Measurements from ENCODE around the gene RPS6KB1. TPM values are rescaled to one million over a fixed set of nuclear protein-coding genes. Genes with fewer than 3 reads are reported as not detected.

The RPS6KB1 gene
- total and polyA plus RNA-seq, 9 of the 15 experiments (the other 6 are each of a cell fraction or from before 2014, with no cell fraction given), result 8.8 to 60.7 (median 35.1) TPM

DNA sequence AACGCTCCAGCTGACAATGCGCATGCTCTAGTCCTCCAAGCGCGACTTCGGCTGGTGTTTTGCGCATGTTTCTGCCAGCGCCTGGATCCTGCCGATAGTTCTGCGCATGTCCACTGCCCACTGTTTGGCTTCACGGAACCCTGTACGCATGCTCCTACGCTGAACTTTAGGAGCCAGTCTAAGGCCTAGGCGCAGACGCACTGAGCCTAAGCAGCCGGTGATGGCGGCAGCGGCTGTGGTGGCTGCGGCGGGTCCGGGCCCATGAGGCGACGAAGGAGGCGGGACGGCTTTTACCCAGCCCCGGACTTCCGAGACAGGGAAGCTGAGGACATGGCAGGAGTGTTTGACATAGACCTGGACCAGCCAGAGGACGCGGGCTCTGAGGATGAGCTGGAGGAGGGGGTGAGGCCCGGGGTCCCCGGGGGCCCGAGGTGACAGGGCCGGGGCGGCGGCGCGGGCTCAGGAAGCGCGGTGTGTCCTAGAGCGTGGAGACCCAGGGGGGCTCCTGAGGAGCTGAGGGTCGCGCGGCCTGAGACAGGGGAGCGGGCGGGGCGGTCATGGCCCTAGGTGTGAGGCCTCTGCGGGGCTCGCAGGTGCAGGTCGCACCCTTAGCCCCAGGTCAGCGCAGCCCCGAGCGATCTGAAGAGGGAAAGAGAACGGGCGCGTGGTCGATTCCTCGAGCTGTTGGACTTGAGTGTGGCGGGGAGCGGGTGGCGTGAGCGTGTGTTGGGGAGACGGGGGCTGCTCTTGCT, at the start of gene RPS6KB1, which contains the start of gene TUBD1 (continued):
- TF ChIP-seq, protein P1, sequence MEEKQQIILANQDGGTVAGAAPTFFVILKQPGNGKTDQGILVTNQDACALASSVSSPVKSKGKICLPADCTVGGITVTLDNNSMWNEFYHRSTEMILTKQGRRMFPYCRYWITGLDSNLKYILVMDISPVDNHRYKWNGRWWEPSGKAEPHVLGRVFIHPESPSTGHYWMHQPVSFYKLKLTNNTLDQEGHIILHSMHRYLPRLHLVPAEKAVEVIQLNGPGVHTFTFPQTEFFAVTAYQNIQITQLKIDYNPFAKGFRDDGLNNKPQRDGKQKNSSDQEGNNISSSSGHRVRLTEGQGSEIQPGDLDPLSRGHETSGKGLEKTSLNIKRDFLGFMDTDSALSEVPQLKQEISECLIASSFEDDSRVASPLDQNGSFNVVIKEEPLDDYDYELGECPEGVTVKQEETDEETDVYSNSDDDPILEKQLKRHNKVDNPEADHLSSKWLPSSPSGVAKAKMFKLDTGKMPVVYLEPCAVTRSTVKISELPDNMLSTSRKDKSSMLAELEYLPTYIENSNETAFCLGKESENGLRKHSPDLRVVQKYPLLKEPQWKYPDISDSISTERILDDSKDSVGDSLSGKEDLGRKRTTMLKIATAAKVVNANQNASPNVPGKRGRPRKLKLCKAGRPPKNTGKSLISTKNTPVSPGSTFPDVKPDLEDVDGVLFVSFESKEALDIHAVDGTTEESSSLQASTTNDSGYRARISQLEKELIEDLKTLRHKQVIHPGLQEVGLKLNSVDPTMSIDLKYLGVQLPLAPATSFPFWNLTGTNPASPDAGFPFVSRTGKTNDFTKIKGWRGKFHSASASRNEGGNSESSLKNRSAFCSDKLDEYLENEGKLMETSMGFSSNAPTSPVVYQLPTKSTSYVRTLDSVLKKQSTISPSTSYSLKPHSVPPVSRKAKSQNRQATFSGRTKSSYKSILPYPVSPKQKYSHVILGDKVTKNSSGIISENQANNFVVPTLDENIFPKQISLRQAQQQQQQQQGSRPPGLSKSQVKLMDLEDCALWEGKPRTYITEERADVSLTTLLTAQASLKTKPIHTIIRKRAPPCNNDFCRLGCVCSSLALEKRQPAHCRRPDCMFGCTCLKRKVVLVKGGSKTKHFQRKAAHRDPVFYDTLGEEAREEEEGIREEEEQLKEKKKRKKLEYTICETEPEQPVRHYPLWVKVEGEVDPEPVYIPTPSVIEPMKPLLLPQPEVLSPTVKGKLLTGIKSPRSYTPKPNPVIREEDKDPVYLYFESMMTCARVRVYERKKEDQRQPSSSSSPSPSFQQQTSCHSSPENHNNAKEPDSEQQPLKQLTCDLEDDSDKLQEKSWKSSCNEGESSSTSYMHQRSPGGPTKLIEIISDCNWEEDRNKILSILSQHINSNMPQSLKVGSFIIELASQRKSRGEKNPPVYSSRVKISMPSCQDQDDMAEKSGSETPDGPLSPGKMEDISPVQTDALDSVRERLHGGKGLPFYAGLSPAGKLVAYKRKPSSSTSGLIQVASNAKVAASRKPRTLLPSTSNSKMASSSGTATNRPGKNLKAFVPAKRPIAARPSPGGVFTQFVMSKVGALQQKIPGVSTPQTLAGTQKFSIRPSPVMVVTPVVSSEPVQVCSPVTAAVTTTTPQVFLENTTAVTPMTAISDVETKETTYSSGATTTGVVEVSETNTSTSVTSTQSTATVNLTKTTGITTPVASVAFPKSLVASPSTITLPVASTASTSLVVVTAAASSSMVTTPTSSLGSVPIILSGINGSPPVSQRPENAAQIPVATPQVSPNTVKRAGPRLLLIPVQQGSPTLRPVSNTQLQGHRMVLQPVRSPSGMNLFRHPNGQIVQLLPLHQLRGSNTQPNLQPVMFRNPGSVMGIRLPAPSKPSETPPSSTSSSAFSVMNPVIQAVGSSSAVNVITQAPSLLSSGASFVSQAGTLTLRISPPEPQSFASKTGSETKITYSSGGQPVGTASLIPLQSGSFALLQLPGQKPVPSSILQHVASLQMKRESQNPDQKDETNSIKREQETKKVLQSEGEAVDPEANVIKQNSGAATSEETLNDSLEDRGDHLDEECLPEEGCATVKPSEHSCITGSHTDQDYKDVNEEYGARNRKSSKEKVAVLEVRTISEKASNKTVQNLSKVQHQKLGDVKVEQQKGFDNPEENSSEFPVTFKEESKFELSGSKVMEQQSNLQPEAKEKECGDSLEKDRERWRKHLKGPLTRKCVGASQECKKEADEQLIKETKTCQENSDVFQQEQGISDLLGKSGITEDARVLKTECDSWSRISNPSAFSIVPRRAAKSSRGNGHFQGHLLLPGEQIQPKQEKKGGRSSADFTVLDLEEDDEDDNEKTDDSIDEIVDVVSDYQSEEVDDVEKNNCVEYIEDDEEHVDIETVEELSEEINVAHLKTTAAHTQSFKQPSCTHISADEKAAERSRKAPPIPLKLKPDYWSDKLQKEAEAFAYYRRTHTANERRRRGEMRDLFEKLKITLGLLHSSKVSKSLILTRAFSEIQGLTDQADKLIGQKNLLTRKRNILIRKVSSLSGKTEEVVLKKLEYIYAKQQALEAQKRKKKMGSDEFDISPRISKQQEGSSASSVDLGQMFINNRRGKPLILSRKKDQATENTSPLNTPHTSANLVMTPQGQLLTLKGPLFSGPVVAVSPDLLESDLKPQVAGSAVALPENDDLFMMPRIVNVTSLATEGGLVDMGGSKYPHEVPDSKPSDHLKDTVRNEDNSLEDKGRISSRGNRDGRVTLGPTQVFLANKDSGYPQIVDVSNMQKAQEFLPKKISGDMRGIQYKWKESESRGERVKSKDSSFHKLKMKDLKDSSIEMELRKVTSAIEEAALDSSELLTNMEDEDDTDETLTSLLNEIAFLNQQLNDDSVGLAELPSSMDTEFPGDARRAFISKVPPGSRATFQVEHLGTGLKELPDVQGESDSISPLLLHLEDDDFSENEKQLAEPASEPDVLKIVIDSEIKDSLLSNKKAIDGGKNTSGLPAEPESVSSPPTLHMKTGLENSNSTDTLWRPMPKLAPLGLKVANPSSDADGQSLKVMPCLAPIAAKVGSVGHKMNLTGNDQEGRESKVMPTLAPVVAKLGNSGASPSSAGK (IDR thresholded peaks at IDR 0.05), result peak; percentile 62
- TF ChIP-seq, protein P2, sequence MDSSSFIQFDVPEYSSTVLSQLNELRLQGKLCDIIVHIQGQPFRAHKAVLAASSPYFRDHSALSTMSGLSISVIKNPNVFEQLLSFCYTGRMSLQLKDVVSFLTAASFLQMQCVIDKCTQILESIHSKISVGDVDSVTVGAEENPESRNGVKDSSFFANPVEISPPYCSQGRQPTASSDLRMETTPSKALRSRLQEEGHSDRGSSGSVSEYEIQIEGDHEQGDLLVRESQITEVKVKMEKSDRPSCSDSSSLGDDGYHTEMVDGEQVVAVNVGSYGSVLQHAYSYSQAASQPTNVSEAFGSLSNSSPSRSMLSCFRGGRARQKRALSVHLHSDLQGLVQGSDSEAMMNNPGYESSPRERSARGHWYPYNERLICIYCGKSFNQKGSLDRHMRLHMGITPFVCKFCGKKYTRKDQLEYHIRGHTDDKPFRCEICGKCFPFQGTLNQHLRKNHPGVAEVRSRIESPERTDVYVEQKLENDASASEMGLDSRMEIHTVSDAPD (CRISPR knock-in tag; IDR thresholded peaks at IDR 0.05), result no peak
- TF ChIP-seq PHB2 (IDR thresholded peaks at IDR 0.05; ENCODE audit: low read depth) (no peak), TEAD4 (IDR thresholded peaks at IDR 0.05; ENCODE audit: low read length) (no peak), TEAD4 (CRISPR knock-in tag; IDR thresholded peaks at IDR 0.05; ENCODE audit: borderline replicate concordance) (no peak; the same call in 1 of the 2 replicates), KHSRP (IDR thresholded peaks at IDR 0.05) (no peak), OTX1 (CRISPR knock-in tag; IDR thresholded peaks at IDR 0.05) (0 out of 2 replicates have a peak, but pooled peaks have one; percentile 46), SRSF1 (IDR thresholded peaks at IDR 0.05; ENCODE audit: low read depth, low read length) (no peak), RNF2 (IDR thresholded peaks at IDR 0.05) (no peak), HSF4 (CRISPR knock-in tag; IDR thresholded peaks at IDR 0.05; ENCODE audit: borderline replicate concordance) (no peak), NR2C2 (CRISPR knock-in tag; IDR thresholded peaks at IDR 0.05) (peak; percentile 76), NR2C2 (tag; IDR thresholded peaks at IDR 0.05) (peak; percentile 94)
